Heart left ventricle (tissue), 13 donors: ENCODE results near the gene DYRK2.

Experiments
- CTCF ChIP-seq, 12 donors: fragments of 200-600 bp; sonication (generic) in 4 of 12; IDR thresholded peaks; one replicate each; pipeline versions ENCODE4 v1.5.0 to v1.8.0; 2018 to 2022; ENCODE audit warnings: antibody characterized with exemption in 12 of 12, mild to moderate bottlenecking in 5 of 12
- POLR2A ChIP-seq, 2 donors: fragments of 450-650 bp; IDR thresholded peaks; one replicate each; pipeline ENCODE4 v1.6.1; 2017; ENCODE audit warnings: antibody characterized with exemption in 2 of 2, mild to moderate bottlenecking in 2 of 2, moderate library complexity in 2 of 2
- donor health status: ischemic (EF 13 %, LVEDD 7.1; RV severe dilation, severe dysfunction).
- donor health status: DM: no; HTN: yes; CAD: no.
- donor health status: DM: no; HTN: no; CAD: no.
- donor health status: ischemic (EF 25% LVEDD 6.9; RV normal size, moderate dysfunction).
- donor health status: ischemic (EF 25% LVEDD 5.7; RV mildly dilated, moderate dysfunction).
- donor health status: ischemic (EF 35%, LVEDD 5.7; RV mildly dilated, moderate dysfunction).
- donor health status: nonischemic (EF 11% LVEDD 7.7; RV severe dilation, severe dysfunction).
- donor health status: DM: yes; HTN: yes; CAD: no.
- donor health status: PGD.
- donor health status: ischemic (EF 29% LVEDD 5.4; RV normal size, mild dysfunction).
- donor health status: nonischemic (EF 23%, LVEDD 6.1; RV moderate dilation, normal function).

GRCh38 chr12:67705394-67706370, 57.1 kb downstream of the DYRK2 start:
- no peak for TF ChIP-seq CTCF (IDR thresholded peaks at IDR 0.05)
- TF ChIP-seq POLR2A (IDR thresholded peaks at IDR 0.05) = no peak
